Duodenal mucosa (tissue), 2 donors: Measurements from ENCODE around the gene DHRS9.
"Not testable (repeated sequence)": the region's sequence is repeated elsewhere in the genome, so short reads cannot be mapped to it uniquely, and the experiment has no call there.

Source experiments
- H3K27ac ChIP-seq: one replicate; pipeline ENCODE4 v1.7.0; 2013; ENCODE audit warnings: low read depth, low read length
- H3K27me3 ChIP-seq, 2 donors: one replicate each; pipeline ENCODE4 v1.7.0; 2013; ENCODE audit warnings: low read length in 2 of 2, control low read depth in 1 of 2; ENCODE audit not compliant: insufficient read depth in 2 of 2, control insufficient read depth in 1 of 2
- H3K36me3 ChIP-seq, 2 donors: one replicate each; pipeline ENCODE4 v1.7.0; 2013; ENCODE audit warnings: low read length in 2 of 2, control low read depth in 1 of 2; ENCODE audit not compliant: insufficient read depth in 2 of 2, control insufficient read depth in 1 of 2
- H3K4me1 ChIP-seq, 2 donors: one replicate each; pipeline ENCODE4 v1.7.0; 2013; ENCODE audit warnings: low read length in 2 of 2, control low read depth in 1 of 2; ENCODE audit not compliant: insufficient read depth in 2 of 2, control insufficient read depth in 1 of 2
- H3K4me3 ChIP-seq, 2 donors: one replicate each; pipeline ENCODE4 v1.7.0; 2013; ENCODE audit warnings: low read length in 2 of 2, low read depth in 1 of 2
- H3K9ac ChIP-seq, 2 donors: one replicate each; pipeline ENCODE4 v1.7.0; 2013; ENCODE audit warnings: low read length in 2 of 2, low read depth in 1 of 2
- H3K9me3 ChIP-seq, 2 donors: one replicate each; pipeline ENCODE4 v1.7.0; 2013; ENCODE audit warnings: low read length in 2 of 2, control low read depth in 1 of 2; ENCODE audit not compliant: control insufficient read depth in 1 of 2

Gene DHRS9

DNA sequence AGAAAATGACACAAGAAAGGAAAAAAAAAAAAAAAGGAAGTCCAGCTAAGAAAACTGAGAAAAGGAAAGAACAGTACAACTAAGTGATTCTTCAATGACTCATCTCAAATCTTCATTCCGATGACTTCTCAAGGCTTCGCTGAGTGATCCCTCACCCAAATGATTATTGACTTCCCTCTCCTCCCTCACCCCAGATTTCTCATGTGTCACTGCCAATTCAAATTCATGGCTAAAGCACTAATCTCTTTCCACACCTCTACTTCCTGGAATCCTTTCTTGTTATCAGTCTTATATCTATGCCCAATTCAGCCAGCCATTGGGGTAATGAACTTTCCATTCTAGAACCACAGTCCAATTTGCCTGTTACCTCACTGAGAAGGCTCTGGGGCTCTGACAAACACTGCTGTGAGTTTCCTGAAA lies 31.0 kb upstream of the DHRS9 start:
- no peaks in the 10 kb centered on the region for H3K9me3 ChIP-seq
- no peaks in the 10 kb centered on the region for H3K36me3 ChIP-seq
- no peak overlapping the region for H3K4me3 ChIP-seq
- H3K4me1 ChIP-seq, result peaks cover 0 to 6% of the 10 kb centered on the region in 2 donors
- no peak overlapping the region for H3K9ac ChIP-seq
- H3K27ac ChIP-seq, result no peak overlapping the region
- H3K27me3 ChIP-seq, result no peaks in the 10 kb centered on the region

DNA sequence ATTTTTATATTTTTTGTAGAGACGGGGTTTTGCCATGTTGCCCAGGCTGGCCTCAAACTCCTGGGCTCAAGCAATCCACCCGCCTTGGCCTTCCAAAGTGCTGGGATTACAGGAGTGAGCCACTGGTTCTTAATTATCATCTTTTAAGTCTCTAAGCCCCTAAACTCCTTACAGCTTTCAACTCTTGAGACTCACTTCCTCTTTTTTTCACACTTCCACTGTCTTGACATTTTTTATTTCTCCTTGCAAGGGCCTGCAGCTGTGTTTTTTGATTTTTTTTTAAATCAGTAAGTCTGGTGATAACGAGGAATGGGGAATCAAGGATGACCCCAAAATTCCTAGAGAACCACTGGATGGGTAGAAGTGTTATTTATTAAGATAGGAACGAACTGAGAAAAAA lies 29.7 kb upstream of the DHRS9 start:
- no peaks in the 10 kb centered on the region for H3K36me3 ChIP-seq
- H3K9ac ChIP-seq, result no peak overlapping the region
- peaks cover 0 to under 1% of the 10 kb centered on the region in 2 donors for H3K4me1 ChIP-seq
- H3K27me3 ChIP-seq, result no peaks in the 10 kb centered on the region
- no peak overlapping the region for H3K27ac ChIP-seq
- H3K9me3 ChIP-seq, result no peaks in the 10 kb centered on the region
- no peak overlapping the region for H3K4me3 ChIP-seq

DNA sequence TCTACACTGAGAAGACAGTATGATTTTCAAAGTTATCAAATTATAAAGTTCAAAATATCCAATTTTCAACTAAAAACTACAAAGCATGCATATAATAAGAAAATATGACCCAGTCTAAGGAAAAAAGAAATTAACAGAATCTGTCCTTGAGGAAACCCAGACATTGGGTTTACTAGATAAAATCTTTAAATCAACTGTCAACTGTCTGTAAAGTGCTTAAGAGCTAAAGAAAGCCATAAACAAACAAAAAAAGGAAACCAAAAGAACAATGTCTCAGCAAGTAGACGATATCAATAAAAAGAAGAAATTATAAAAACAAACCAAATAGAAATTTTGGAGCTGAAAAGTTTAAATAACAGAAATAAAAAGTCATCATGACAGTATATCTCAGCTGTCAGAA lies 27.8 kb upstream of the DHRS9 start:
- Histone ChIP-seq H3K4me3 (no peak overlapping the region), H3K27me3 (no peaks in the 10 kb centered on the region), H3K36me3 (no peaks in the 10 kb centered on the region), H3K4me1 (no peaks in the 10 kb centered on the region), H3K9me3 (no peaks in the 10 kb centered on the region), H3K9ac (no peak overlapping the region), H3K27ac (no peak overlapping the region)

DNA sequence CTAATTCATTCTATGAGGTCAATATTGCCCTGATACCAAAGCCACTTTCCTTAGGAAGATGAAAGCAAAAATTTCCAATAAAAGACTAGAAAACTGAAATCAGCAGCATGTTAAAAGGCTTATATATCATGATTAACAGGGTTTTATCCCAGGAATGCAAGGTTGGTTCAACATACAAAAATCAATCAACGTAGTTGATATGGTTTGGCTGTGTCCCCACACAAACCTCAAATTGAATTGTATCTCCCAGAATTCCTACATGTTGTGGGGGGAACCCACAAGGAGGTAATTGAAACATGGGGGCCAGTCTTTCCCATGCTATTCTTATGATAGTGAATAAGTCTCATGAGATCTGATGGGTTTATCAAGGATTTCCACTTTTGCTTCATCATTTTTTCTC lies 26.5 kb upstream of the DHRS9 start:
- no peak overlapping the region for H3K4me3 ChIP-seq
- no peaks in the 10 kb centered on the region for H3K36me3 ChIP-seq
- H3K4me1 ChIP-seq, result no peaks in the 10 kb centered on the region
- H3K9me3 ChIP-seq, result no peaks in the 10 kb centered on the region
- no peaks in the 10 kb centered on the region for H3K27me3 ChIP-seq
- H3K9ac ChIP-seq, result no peak overlapping the region
- H3K27ac ChIP-seq, result no peak overlapping the region

DNA sequence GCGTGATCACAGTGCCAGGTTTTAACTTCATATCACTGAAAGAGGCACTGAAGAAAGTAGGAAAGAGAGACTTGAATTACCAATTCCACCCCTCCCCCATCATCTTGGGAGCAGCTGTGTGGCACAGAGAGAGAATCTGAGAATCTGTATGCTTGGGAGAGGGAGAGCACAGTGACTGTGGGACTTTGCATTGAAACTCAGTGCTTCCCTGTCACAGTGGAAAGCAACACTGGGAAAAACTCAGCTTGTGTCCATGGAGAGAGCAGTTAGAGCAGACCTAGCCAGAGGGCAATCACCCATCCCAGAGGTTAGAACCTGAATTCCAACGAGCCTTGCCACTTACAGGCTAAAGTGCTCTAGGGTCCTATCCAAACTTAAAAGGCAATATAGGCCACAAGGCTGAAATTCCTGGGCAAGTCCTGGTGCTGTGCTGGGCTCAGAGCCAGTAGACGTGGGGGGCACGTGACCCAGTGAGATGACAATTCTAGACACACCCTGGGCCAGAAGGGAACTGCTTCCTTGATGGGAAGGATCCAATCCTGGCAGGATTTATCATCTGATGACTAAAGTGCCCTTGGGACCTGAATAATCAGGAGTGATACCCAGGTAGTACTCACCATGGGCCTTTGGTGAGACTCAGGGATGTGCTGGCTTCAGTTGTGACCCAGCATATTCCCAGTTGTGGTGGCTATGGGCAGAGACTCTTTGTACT lies 22.8 kb upstream of the DHRS9 start:
- Histone ChIP-seq H3K36me3 (no peaks in the 10 kb centered on the region), H3K4me1 (no peaks in the 10 kb centered on the region), H3K4me3 (no peak overlapping the region), H3K27me3 (no peaks in the 10 kb centered on the region), H3K9ac (no peak overlapping the region), H3K9me3 (no peaks in the 10 kb centered on the region), H3K27ac (no peak overlapping the region)

DNA sequence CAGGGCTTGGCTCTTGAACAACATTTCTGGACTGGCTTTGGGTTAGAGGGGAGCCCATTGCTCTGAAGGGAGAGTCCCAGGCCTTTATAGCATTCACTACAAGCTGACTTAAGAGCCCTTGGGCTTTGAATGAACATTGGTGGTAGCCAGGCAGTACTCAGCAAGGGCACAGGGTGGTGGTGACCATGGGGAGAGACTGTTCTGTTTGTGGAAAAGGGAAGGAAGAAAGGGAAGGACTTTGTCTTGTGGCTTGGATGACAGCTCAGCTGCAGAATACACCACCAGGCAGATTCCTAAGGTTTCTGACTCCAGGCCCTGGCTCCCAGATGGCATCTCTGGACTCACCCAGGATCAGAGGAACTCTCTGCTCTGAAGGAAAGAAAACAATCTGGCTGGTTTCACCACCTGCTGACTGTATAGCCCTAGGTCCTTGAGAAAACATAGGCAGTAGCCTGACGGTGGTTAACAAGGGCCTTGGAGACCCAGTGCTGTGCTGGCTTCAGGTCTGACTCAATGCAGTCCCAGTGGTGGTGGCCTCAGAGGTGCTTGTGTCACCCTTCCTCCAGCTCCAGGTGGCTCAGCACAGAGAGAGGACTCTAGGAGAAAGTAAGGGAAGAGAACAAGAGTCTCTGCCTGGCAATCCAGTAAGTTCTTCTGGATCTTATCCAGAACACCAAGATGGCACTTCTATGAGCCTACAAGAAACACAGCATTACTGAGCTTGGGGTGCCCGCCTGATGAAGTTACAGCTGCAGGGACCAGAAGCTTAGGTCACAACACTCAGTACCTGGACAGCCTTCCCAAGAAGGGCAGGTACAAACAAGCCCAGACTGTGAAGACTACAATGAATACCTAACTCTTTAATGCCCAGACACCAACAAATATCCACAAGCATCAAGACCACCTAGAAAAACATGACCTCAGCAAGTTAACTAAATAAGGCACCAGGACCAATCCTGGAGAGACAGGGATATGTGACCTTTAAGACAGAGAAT lies 21.8 kb upstream of the DHRS9 start:
- no peaks in the 10 kb centered on the region for H3K9me3 ChIP-seq
- H3K4me3 ChIP-seq, result no peak overlapping the region
- H3K36me3 ChIP-seq, result no peaks in the 10 kb centered on the region
- no peak overlapping the region for H3K9ac ChIP-seq
- no peak overlapping the region for H3K27ac ChIP-seq
- H3K27me3 ChIP-seq, result no peaks in the 10 kb centered on the region
- H3K4me1 ChIP-seq, result no peaks in the 10 kb centered on the region

DNA sequence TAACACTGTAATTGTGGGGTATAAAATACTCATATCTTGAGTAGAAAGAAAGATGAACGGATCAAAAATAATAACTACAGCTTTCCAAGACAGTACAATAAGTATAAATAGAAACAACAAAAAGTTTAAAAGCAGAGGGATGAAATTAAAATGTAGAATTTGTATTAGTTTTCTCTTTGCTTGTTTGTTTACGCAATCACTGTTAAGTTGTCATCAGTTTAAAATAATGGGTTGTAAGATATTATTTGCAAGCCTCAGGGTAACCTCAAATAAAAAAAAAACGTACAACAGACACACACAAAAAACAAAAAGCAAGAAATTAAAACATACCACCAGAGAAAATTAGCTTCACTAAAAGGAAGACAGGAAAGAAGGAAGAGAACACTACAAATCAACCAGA lies 20.2 kb upstream of the DHRS9 start:
- Histone ChIP-seq H3K4me3 (no peak overlapping the region), H3K4me1 (no peaks in the 10 kb centered on the region), H3K36me3 (no peaks in the 10 kb centered on the region), H3K27ac (no peak overlapping the region), H3K9me3 (no peaks in the 10 kb centered on the region), H3K27me3 (no peaks in the 10 kb centered on the region), H3K9ac (no peak overlapping the region)

DNA sequence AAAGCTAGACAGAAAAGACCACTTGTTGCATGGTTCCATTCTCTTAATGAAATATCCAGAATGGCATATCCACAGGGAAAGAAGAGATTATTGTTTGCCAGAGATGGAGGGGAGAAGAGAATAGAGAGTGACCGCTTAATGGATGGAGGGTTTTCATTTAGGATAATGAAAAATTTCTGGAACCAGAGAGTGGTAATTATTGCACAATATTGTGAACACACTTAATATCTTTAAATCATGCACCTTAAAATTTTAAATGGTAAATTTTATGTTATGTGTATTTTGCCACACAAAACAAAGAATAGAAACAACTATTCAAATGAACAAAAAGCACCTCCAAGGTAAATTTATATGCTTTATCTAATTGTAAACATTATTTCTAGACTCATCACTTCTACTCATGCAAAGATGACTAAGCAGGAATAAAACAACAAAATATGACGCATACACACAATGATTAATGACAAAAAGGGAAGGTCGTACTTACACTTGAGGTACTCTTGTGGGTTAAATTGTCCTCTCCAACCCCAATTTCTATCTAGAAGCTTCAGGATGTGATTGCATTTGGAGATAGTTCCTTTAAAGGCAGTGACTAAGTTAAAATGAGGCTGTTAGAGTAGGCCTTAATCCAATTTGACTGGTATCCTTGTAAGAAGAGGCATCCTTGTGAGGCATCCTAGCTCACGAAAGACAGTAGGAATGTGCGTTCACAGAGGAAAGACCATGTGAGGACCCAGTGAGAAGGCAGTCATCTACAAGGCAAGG lies 18.7 kb upstream of the DHRS9 start:
- Histone ChIP-seq H3K27me3 (no peaks in the 10 kb centered on the region), H3K9me3 (peaks cover 4 to 6% of the 10 kb centered on the region in 2 donors), H3K4me3 (no peak overlapping the region), H3K4me1 (no peaks in the 10 kb centered on the region), H3K27ac (no peak overlapping the region), H3K36me3 (no peaks in the 10 kb centered on the region), H3K9ac (no peak overlapping the region)

DNA sequence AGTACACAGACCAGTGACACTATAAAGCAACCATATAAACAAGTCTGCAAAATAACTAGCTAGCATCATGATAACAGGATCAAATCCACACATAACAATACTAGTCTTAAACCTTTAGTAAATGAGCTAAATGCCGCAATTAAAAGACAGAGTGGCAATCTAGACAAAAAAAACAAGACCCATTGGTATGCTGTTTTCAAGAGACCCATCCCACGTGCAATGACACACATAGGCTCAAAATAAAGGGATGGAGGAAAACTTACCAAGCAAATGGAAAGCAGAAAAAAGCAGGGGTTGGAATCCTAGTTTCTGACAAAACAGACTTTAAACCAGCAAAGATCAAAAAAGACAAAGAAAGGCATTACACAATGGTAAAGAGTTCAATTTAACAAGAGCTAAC lies 14.8 kb upstream of the DHRS9 start:
- H3K27ac ChIP-seq, H3K4me3 ChIP-seq, H3K9ac ChIP-seq: not testable (repeated sequence)

DNA sequence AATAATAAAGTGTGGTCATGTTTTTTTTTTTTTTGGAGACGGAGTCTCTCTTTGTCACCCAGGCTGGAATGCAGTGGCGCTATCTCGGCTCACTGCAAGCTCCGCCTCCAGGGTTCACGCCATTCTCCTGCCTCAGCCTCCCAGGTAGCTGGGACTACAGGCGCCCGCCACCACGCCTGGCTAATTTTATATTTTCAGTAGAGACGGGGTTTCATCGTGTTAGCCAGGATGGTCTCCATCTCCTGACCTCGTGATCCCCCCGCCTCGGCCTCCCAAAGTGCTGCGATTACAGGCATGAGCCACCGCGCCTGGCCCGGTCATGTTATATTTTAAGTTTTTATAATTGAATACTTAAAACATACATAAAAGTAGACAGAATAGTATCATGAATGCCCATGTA lies 5.2 kb upstream of the DHRS9 start:
- not testable (repeated sequence) for H3K4me3 ChIP-seq, H3K27ac ChIP-seq, H3K4me1 ChIP-seq, H3K27me3 ChIP-seq, H3K36me3 ChIP-seq, H3K9ac ChIP-seq, H3K9me3 ChIP-seq

More for the DNA sequence above, 14.8 kb upstream of the DHRS9 start:
- H3K9me3 ChIP-seq, H3K4me1 ChIP-seq, H3K27me3 ChIP-seq, H3K36me3 ChIP-seq: not testable (repeated sequence)
